ENCODE results near the gene PCP4.

The PCP4 gene

DNA sequence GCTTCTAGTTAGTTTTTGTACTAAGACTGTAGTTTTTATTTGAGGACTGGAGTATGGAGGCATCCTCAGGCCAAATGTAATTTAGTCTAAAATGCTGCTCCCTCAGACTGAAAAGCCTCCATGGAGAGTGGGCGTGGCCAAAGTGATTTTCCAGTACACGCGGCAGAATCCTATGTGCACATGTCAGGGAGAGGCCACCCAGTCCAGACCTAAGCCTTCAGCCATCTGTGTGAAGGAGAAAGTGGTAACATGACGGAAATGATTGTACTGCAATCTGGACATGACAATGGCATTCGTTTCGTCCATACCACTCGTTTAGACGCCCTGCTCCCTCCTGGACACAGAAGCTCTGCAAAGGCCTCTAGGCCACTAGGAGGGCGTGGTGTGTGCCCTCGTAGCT lies 56.2 kb downstream of the PCP4 start:
- no peaks in the 10 kb centered on the region for H3K4me1 ChIP-seq (ENCODE audit: insufficient read depth, low read length)
- H3K36me3 ChIP-seq (ENCODE audit: insufficient read depth, low read length) = no peaks in the 10 kb centered on the region
- no peaks in the 10 kb centered on the region for H3K9me3 ChIP-seq (ENCODE audit: control insufficient read depth, insufficient read depth, low read length)
- H3K9ac ChIP-seq (ENCODE audit: low read depth, low read length) = no peak overlapping the region

DNA sequence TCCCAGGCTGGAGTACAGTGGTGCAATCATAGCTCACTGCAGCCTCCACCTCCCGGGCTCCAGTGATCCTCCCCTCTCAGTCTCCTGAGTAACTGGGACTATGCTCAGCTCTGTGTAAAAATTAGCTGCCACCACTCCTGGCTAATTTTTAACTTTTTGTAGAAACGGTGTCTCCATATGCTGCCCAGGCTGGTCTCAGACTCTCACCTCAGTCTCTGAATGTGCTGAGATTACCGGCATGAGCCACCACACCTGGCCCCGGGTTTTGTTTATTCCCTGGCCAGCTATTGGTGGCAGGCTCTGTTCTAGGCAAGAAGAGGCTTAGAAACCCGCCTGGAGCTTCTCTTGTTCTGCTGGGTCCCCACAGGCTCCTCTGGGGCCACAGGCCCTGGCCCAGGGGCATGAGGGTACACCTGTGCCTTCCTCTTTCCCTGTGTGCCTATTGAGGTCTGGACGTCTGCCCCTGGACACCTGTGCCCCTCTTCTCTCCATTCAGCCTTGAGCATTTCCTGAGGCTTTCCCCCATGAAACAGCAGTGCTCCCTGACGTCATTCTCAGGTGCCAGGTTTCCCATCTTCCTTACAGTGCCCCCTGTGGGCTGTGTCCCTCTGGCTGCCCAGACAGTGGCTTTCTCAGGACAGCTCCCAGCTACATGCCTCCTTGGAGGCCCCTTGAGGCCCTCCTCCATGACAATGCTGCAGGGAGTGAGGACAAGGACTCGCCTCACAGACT lies 57.5 kb downstream of the PCP4 start:
- H3K36me3 ChIP-seq (ENCODE audit: insufficient read depth, low read length) = no peaks in the 10 kb centered on the region
- no peaks in the 10 kb centered on the region for H3K9me3 ChIP-seq (ENCODE audit: control insufficient read depth, insufficient read depth, low read length)
- no peak overlapping the region for H3K9ac ChIP-seq (ENCODE audit: low read depth, low read length)
- no peaks in the 10 kb centered on the region for H3K4me1 ChIP-seq (ENCODE audit: insufficient read depth, low read length)

DNA sequence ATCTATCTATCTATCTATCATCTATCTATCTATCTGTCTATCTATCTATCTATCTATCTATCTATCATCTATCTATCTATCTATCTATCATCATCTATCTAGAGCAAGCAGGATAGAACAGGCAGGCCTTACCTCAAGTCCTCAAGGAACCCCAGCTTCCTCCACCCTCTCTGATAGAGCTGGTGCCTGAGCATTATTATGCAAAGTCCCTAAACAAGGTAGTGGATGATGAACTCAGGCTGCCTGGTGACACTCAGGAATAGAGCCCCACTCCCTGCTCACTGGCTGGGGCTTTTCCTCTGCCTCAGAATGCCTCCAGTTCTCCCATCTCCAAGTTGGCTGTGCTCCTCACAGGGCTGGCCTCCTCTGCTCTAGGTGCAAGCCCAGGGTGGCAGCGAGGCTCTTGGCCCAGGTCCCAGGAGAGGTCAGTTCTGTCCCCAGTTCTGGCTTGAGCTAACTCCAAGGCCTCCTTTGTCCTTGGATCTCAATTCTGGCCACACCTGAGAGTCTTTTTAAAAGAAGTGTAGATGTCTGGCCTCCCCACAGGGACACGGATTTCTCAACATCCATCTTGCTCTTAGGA lies 60.2 kb downstream of the PCP4 start:
- no peaks in the 10 kb centered on the region for H3K4me1 ChIP-seq (ENCODE audit: insufficient read depth, low read length)
- H3K9ac ChIP-seq (ENCODE audit: low read depth, low read length) = no peak overlapping the region
- no peaks in the 10 kb centered on the region for H3K9me3 ChIP-seq (ENCODE audit: control insufficient read depth, insufficient read depth, low read length)
- no peaks in the 10 kb centered on the region for H3K36me3 ChIP-seq (ENCODE audit: insufficient read depth, low read length)

- H3K4me1 ChIP-seq (ENCODE audit: insufficient read depth, low read length) = no peaks in the 10 kb centered on the region
- no peaks in the 10 kb centered on the region for H3K36me3 ChIP-seq (ENCODE audit: insufficient read depth, low read length)
- H3K9ac ChIP-seq (ENCODE audit: low read depth, low read length) = no peak overlapping the region
- H3K9me3 ChIP-seq (ENCODE audit: control insufficient read depth, insufficient read depth, low read length) = no peaks in the 10 kb centered on the region
Observed at GRCh38 chr21:39932335-39932734, 65.1 kb downstream of the PCP4 start.

GRCh38 chr21:39934895-39935294 lies 67.7 kb downstream of the PCP4 start:
- no peaks in the 10 kb centered on the region for H3K36me3 ChIP-seq (ENCODE audit: insufficient read depth, low read length)

DNA sequence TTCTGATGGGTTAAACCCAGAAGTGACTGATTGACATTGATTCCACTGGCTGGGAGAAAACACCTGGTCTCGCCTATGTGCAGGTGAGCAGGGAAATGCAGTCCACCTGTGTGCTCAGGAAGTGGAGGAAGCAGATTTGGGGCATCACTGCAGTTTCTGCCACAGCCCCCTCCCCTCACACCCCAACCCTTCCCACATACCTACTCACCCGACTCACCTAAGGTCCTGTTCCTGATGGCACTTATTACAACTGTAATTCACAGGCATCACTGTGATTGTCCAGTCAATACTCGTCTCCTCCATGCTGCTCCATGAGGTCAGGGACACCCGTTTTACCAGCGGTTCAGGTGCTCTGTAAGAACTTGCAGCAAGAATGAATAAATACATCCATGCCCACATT lies 68.5 kb downstream of the PCP4 start:
- Histone ChIP-seq H3K9me3 (ENCODE audit: control insufficient read depth, insufficient read depth, low read length) (0 out of 2 replicates have a peak, but pooled peaks cover 6% of the 10 kb centered on the region), H3K4me1 (ENCODE audit: insufficient read depth, low read length) (no peaks in the 10 kb centered on the region), H3K36me3 (ENCODE audit: insufficient read depth, low read length) (no peaks in the 10 kb centered on the region), H3K9ac (ENCODE audit: low read depth, low read length) (no peak overlapping the region)

More at GRCh38 chr21:39934895-39935294, 67.7 kb downstream of the PCP4 start:
- no peaks in the 10 kb centered on the region for H3K4me1 ChIP-seq (ENCODE audit: insufficient read depth, low read length)
- 0 out of 2 replicates have a peak, but pooled peaks cover 6% of the 10 kb centered on the region for H3K9me3 ChIP-seq (ENCODE audit: control insufficient read depth, insufficient read depth, low read length)
- H3K9ac ChIP-seq (ENCODE audit: low read depth, low read length) = no peak overlapping the region

DNA sequence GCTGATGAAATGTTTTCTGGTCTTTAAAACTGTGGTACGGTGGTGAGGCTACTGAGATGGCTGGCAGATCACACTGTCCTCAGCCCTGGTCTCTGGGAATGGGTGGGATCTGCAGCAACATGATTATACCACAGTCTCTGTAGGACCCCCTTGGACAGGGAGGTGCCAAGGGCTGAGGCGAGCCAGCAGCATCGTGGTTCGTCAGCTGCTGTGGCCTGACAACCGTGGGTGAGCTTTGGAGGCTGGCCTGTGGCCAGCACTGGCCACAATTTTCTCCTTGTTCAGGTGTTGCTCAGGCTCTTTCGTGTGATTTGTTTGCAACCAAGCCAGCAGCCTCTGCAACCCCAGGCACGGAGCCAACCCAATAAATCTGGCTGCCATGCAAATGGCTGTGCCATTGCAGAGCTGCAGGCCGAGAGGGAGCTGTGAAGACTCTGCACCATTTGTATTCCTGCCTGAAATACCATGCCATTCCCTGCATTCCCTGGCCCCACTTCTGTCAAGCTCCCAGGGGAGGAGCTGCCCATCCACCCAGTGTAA lies 70.9 kb downstream of the PCP4 start:
- H3K9ac ChIP-seq (ENCODE audit: low read depth, low read length) = no peak overlapping the region
- H3K4me1 ChIP-seq (ENCODE audit: insufficient read depth, low read length) = no peaks in the 10 kb centered on the region
- H3K9me3 ChIP-seq (ENCODE audit: control insufficient read depth, insufficient read depth, low read length) = 0 out of 2 replicates have a peak, but pooled peaks cover 6% of the 10 kb centered on the region
- H3K36me3 ChIP-seq (ENCODE audit: insufficient read depth, low read length) = no peaks in the 10 kb centered on the region

- Histone ChIP-seq H3K9me3 (ENCODE audit: control insufficient read depth, insufficient read depth, low read length) (no peaks in the 10 kb centered on the region; the same call in 1 of the 2 replicates), H3K4me1 (ENCODE audit: insufficient read depth, low read length) (peaks cover 3% of the 10 kb centered on the region; the same call in 1 of the 2 replicates), H3K9ac (ENCODE audit: low read depth, low read length) (no peak overlapping the region), H3K36me3 (ENCODE audit: insufficient read depth, low read length) (no peaks in the 10 kb centered on the region)
Observed at GRCh38 chr21:39946199-39946598, 79.0 kb downstream of the PCP4 start.

DNA sequence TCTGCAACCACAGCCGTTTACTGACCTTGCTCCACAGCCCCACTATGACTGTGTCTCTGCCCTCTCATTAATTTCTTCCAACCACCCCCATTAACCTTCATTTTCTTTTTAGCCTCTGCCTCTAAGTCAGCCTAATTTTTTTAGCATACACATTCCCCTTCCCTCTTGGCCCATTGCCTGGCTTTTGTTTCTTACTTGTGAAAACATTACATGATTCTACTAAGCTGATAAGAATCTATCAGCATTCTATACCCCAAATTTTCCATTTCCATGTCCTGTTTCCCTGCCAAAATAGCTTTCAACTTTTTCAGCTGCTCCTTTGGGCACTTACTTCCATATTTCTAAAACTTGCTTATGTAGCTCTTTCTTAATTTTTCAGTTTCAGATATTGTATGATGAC lies 79.8 kb downstream of the PCP4 start:
- peaks cover 8% of the 10 kb centered on the region; the same call in 1 of the 2 replicates for H3K4me1 ChIP-seq (ENCODE audit: insufficient read depth, low read length)

GRCh38 chr21:39951183-39952101 lies 84.2 kb downstream of the PCP4 start:
- Histone ChIP-seq H3K9ac (ENCODE audit: low read depth, low read length) (no peak overlapping the region), H3K4me1 (ENCODE audit: insufficient read depth, low read length) (peaks cover 8% of the 10 kb centered on the region; the same call in 1 of the 2 replicates), H3K9me3 (ENCODE audit: control insufficient read depth, insufficient read depth, low read length) (no peaks in the 10 kb centered on the region; the same call in 1 of the 2 replicates), H3K36me3 (ENCODE audit: insufficient read depth, low read length) (no peaks in the 10 kb centered on the region)

More for the DNA sequence above, 79.8 kb downstream of the PCP4 start:
- Histone ChIP-seq H3K36me3 (ENCODE audit: insufficient read depth, low read length) (no peaks in the 10 kb centered on the region), H3K9me3 (ENCODE audit: control insufficient read depth, insufficient read depth, low read length) (no peaks in the 10 kb centered on the region; the same call in 1 of the 2 replicates), H3K9ac (ENCODE audit: low read depth, low read length) (no peak overlapping the region)

DNA sequence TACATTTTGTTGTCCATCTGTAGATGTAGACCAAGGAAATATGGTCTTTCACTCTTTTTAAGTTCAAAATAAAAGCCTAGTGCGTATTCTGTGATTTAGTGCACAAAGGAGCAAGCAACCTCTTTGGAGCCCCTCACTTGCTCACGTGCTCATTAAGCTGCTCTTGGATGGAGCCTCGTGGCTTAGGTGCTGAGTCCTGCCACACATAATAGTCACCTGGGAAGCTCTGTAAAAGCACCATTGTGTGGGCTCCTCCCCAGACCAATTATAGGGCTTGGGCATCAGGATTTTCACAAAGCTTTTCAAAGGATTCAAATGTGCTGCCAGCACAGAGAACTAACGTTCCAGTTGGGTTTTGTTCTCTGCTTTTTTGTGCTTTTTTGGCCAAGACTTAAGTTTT lies 85.0 kb downstream of the PCP4 start:
- H3K36me3 ChIP-seq (ENCODE audit: insufficient read depth, low read length) = no peaks in the 10 kb centered on the region
- no peak overlapping the region for H3K9ac ChIP-seq (ENCODE audit: low read depth, low read length)
- H3K9me3 ChIP-seq (ENCODE audit: control insufficient read depth, insufficient read depth, low read length) = no peaks in the 10 kb centered on the region
- H3K4me1 ChIP-seq (ENCODE audit: insufficient read depth, low read length) = peaks cover 8% of the 10 kb centered on the region; the same call in 1 of the 2 replicates

DNA sequence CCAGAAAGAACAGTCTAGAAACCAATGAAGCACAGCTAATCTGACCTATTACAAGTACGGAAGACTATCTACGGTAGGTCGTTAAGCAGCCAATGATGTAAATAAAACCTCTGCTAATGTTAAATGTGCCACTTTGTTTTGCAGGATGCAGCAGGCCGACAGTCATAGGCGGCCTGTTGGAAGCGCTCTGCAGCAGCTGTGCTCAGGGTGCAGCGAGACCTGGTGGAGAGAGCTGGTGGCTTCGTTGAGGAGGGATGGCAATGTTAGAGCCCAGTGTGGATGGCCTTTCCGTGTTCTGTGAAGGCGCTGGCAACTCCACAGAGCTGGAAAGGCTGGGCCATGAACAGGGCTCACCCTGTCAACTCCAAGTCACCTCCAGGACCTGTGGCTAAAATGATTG lies 87.3 kb downstream of the PCP4 start:
- Histone ChIP-seq H3K9ac (ENCODE audit: low read depth, low read length) (no peak overlapping the region), H3K4me1 (ENCODE audit: insufficient read depth, low read length) (peaks cover 8% of the 10 kb centered on the region; the same call in 1 of the 2 replicates), H3K9me3 (ENCODE audit: control insufficient read depth, insufficient read depth, low read length) (peaks cover 2% of the 10 kb centered on the region; the same call in 1 of the 2 replicates), H3K36me3 (ENCODE audit: insufficient read depth, low read length) (no peaks in the 10 kb centered on the region)

DNA sequence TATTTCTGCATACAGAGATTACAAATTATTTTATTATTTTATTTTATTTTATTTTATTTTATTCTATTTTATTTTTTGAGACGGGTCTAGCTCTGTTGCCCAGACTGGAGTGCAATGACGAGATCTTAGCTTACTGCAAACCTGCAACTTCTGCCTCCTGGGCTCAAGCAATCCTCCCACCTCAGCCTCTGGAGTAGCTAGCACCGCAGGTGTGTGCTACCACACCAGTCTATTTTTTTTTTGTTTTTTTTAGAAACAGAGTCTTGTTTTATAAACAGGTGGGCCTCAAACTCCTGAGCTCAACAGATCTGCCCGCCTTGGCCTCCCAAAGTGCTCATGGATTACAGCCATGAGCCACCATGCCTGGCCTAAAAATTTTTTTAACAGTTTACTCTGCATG lies 88.1 kb downstream of the PCP4 start:
- H3K36me3 ChIP-seq (ENCODE audit: insufficient read depth, low read length) = no peaks in the 10 kb centered on the region
- no peak overlapping the region for H3K9ac ChIP-seq (ENCODE audit: low read depth, low read length)
- H3K4me1 ChIP-seq (ENCODE audit: insufficient read depth, low read length) = peaks cover 8% of the 10 kb centered on the region; the same call in 1 of the 2 replicates
- H3K9me3 ChIP-seq (ENCODE audit: control insufficient read depth, insufficient read depth, low read length) = peaks cover 2% of the 10 kb centered on the region; the same call in 1 of the 2 replicates

- Histone ChIP-seq H3K9ac (ENCODE audit: low read depth, low read length) (no peak overlapping the region), H3K4me1 (ENCODE audit: insufficient read depth, low read length) (peaks cover 3% of the 10 kb centered on the region; the same call in 1 of the 2 replicates), H3K9me3 (ENCODE audit: control insufficient read depth, insufficient read depth, low read length) (peaks cover 2% of the 10 kb centered on the region; the same call in 1 of the 2 replicates), H3K36me3 (ENCODE audit: insufficient read depth, low read length) (no peaks in the 10 kb centered on the region)
Observed at GRCh38 chr21:39956586-39956985, 89.3 kb downstream of the PCP4 start.
